Measurements from ENCODE around the gene VMAC.
"Not testable (repeated sequence)": the region's sequence is repeated elsewhere in the genome, so short reads cannot be mapped to it uniquely, and the experiment has no call there.

The VMAC gene

GRCh38 chr19:5884065-5884811, 20.4 kb upstream of the VMAC start:
- DNase-seq = not testable (repeated sequence)

GRCh38 chr19:5889288-5889971, 15.2 kb upstream of the VMAC start:
- no peak for DNase-seq

- DNase-seq = no peak
These were observed 14.6 kb upstream of the VMAC start for GRCh38 chr19:5890099-5890498.

GRCh38 chr19:5891572-5891937, 13.1 kb upstream of the VMAC start:
- DNase-seq = no peak

- DNase-seq = no peak
These were observed 12.5 kb upstream of the VMAC start for GRCh38 chr19:5891938-5892771.

- no peak for DNase-seq
These were observed 11.8 kb upstream of the VMAC start for GRCh38 chr19:5892772-5893275.

GRCh38 chr19:5893296-5893903, 11.3 kb upstream of the VMAC start:
- no peak for DNase-seq

- no peak for DNase-seq
These were observed 10.6 kb upstream of the VMAC start for GRCh38 chr19:5893907-5894703.

- no peak for DNase-seq
These were observed 9.8 kb upstream of the VMAC start for GRCh38 chr19:5894704-5895349.

GRCh38 chr19:5895409-5895808, 9.3 kb upstream of the VMAC start:
- DNase-seq = no peak

- DNase-seq = no peak
These were observed 8.8 kb upstream of the VMAC start for GRCh38 chr19:5895890-5896289.

- no peak for DNase-seq
These were observed 8.2 kb upstream of the VMAC start for GRCh38 chr19:5896365-5897076.

- DNase-seq = no peak
These were observed 7.3 kb upstream of the VMAC start for GRCh38 chr19:5897189-5897969.

- DNase-seq = no peak
These were observed 4.7 kb upstream of the VMAC start for GRCh38 chr19:5899728-5900526.

- no peak for DNase-seq
These were observed 3.7 kb upstream of the VMAC start for GRCh38 chr19:5900976-5901375.

- DNase-seq = no peak
These were observed 1.5 kb upstream of the VMAC start for GRCh38 chr19:5903056-5903623.

- peak; percentile 84 for DNase-seq
These were observed 884 bp upstream of the VMAC start, which contains the start of gene NDUFA11 for GRCh38 chr19:5903624-5904351. Gene NDUFA11 (minus strand): TSS chr19:5903790. CDS start chr19:5903708, 82 bp downstream.
